ENCODE data around the gene ZNF48.

The ZNF48 gene

GRCh38 chr16:30358990-30359870 is 36.0 kb upstream of the ZNF48 start:
- no peak for DNase-seq (ENCODE audit: low read depth)

DNA sequence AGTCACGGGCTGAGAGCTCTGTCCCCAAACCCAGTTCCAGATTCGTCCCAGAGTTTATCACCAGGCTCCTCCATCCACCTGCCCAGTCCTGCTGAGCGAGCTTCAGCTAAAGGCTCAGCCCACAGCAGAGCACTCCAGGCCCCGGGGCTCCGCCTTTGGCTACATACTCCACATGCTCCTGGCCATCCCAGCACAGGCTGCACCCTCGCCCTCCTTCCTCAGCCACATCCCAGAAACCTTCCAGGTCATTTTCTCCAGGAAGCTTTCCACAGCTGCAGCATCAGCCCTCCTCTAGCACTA is 35.4 kb upstream of the ZNF48 start:
- no peak for DNase-seq (ENCODE audit: low read depth)

DNA sequence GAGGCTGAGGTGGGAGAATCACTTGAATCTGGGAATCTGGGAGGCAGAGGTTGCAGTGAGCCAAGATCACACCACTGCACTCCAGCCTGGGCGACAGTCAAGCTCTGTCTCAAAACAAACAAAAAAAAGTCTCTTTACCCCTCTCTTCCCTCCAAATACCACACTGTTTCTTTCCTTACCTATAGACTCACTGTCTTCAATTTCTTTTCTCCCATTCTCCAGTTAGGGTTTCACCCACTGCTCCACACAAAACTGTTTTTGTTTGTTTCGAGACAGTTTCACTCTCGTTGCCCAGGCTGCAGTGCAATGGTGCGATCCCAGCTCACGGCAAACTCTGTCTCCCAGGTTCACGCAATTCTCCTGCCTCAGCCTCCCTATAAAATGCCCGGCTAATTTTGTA is 34.0 kb upstream of the ZNF48 start:
- no peak for DNase-seq (ENCODE audit: low read depth)

DNA sequence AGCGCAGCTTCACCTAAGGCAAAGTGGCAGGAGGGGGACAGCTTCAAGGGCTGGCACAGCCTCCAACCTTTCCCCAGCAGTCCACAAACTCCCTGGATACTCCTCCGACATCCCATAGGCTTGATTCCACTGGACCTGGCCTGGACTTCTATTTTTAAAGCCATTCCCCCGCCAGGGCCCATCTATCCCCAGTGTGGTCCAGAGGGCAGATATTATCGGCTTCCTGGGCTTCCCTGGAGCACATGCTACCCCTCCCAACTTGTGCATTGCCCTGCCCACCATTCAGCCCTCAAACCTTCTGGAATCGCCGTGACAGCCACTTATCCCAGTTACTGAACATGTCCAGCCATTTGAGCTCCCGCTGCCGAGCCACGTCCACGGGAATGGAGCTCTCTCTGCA is 30.0 kb upstream of the ZNF48 start:
- DNase-seq (ENCODE audit: low read depth): no peak

GRCh38 chr16:30366511-30366910 is 28.7 kb upstream of the ZNF48 start:
- DNase-seq (ENCODE audit: low read depth): no peak

GRCh38 chr16:30367349-30368009 is 27.7 kb upstream of the ZNF48 start:
- no peak for DNase-seq (ENCODE audit: low read depth)

- peak; percentile 68 for DNase-seq (ENCODE audit: low read depth)
Measured at GRCh38 chr16:30368122-30368791, 27.0 kb upstream of the ZNF48 start.

GRCh38 chr16:30368792-30369090 is 26.5 kb upstream of the ZNF48 start:
- DNase-seq (ENCODE audit: low read depth): no peak

DNA sequence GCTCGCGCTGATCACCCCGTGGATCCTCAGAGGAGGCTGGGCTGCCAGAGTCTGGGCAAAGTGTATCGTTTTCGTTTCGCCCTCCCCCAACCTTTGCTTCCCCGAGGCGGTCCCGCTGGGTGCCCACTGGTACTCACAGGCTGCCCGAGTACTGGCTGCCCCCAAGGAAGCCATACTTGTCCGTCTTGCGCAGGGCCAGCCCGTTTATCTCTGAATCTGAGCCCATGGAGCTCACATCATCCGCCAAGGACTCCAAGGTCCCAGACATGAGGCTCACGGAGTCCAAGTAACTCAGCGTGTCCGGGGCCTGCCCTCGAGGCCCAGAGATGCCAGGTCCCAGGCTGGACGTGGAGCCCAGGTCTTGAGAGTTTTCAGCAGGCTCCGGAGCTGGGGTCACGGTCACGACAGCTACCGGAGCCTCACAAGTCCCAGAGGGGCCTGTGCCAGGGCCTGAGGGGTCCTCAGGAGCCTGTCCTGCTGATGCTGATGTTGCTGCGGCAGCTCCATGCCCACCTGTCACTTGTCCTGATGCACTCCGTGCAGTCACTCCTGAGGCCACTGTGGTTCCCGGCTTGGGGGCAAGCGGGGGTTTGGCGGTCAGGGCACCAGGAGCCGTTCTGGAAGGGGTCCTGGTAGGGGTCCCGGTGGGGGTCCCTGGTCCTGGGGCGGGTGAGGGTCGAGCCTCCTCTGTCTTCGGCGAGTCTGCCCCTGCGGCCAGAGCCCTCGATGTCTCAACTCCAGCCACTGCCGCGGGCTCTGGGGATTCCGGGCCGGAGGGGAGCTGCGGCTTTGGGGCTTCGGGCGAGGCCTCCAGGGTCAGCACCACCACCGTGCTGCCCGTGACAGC is 25.9 kb upstream of the ZNF48 start:
- peak; percentile 46 for DNase-seq (ENCODE audit: low read depth)

DNA sequence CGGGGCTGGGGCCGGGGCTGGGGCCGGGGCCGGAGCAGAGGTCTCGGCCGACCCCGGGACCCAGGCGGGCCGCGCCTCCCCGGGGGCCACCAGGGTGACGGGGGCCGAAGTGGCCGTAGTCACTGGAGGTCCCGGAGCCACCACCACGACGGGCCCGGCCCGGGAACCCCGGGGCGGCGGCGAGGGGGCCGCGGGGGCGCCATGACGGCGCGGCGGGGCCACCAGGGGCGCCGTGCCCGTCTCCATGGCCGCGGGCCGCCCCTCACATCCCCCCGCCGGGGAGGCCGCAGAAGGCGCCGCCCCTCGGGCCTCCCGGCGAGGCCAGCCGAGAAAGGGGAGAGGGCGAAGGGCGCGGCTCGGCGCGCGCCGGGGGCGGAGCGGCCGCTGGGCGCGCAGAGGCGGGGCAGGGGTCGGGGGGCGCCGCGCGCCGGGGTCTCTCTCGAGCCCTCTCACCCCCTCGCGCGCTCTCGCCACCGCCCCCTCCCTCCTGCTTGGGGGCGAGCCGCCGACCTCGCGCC is 25.2 kb upstream of the ZNF48 start:
- no peak for DNase-seq (ENCODE audit: low read depth)

GRCh38 chr16:30370456-30371247 is 24.6 kb upstream of the ZNF48 start, which contains the start of gene TBC1D10B:
TSS of gene TBC1D10B (minus strand) at chr16:30370494. CDS start at chr16:30370183, 311 bp downstream.
- DNase-seq (ENCODE audit: low read depth): peak; percentile 100

- no peak for DNase-seq (ENCODE audit: low read depth)
Measured at GRCh38 chr16:30371248-30371816, 23.9 kb upstream of the ZNF48 start.

DNA sequence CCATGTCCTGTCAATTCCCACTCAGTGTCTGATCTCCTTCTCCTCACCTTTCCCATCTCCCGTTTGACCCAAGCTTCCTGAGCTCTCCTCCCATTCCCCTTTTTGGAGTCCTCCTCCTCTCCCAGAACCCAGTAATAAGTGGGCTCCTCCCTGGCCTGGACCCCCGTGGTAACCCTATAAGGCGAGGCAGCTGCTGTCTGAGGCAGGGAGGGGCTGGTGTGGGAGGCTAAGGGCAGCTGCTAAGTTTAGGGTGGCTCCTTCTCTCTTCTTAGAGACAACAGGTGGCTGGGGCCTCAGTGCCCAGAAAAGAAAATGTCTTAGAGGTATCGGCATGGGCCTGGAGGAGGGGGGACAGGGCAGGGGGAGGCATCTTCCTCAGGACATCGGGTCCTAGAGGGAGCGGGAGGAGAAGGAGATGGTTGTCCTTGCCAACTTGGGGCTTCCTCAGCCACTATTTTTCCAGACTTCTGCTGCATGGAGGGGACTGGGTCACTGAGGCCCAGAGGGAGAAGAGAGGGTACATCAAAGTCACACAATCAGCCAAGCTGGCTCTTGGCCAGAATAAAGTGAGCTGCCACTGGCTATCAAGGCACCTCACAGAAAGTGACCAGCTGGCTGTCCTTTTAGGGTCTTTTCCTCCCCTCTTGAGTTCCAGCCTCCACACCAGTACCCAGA is 23.0 kb upstream of the ZNF48 start:
- no peak for DNase-seq (ENCODE audit: low read depth)

DNA sequence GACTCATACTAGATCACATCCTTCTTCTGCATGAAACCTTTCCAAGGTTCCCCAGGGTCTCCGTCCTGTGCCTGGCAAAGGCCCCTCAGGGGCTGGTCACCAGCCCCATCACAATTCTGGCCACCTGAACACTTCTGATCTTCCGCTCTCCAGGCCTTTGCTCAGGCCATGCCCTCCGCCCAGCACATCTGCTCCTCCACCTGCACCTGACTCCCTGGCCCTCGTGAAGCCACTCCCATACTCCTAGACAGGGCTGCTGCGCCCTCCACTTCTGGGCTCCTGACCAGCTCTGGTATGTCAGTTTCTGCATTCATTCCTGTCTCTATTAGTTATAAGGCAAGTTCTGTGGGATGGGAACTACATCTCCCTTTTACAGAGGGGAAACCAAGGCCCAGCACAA is 22.5 kb upstream of the ZNF48 start:
- DNase-seq (ENCODE audit: low read depth): no peak

- no peak for DNase-seq (ENCODE audit: low read depth)
Measured at GRCh38 chr16:30374538-30374937, 20.7 kb upstream of the ZNF48 start, which contains the start of gene MYL11. TSS of gene MYL11 (plus strand) at chr16:30374802. CDS start at chr16:30374858, 56 bp downstream.

DNA sequence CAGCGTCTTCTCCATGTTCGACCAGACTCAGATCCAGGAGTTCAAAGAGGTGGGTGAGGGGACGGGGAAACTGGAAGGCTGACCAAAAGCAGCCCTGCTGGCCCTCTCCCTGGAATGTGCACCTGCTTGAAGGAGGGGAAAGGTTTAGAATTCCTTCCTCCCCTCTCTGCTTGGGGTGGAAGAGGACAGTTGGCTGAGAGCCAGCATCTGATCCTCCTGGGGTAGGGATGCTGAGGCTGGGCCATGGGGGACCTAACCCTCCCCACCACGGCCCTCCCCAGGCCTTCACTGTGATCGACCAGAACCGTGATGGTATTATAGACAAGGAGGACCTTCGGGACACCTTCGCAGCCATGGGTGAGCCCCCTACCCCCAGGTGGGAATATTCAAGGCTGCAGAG is 19.4 kb upstream of the ZNF48 start:
- no peak for DNase-seq (ENCODE audit: low read depth)

- no peak for DNase-seq (ENCODE audit: low read depth)
Measured at GRCh38 chr16:30376461-30376902, 18.7 kb upstream of the ZNF48 start.

GRCh38 chr16:30377050-30377811 is 18.0 kb upstream of the ZNF48 start:
- no peak for DNase-seq (ENCODE audit: low read depth)

- DNase-seq (ENCODE audit: low read depth): peak; percentile 88
Measured at GRCh38 chr16:30377812-30378235, 17.4 kb upstream of the ZNF48 start.

All from iris pigment epithelial cell (primary cell).